ENCODE results near the gene ZNF385D.
"Not testable (repeated sequence)": the region's sequence is repeated elsewhere in the genome, so short reads cannot be mapped to it uniquely, and the experiment has no call there.

- not testable (repeated sequence) for TF ChIP-seq CTCF (conservative IDR thresholded peaks at IDR 0.05; ENCODE audit: low read depth, low read length); EZH2phosphoT487 (IDR thresholded peaks at IDR 0.05; ENCODE audit: borderline replicate concordance, low read length); EZH2 (IDR thresholded peaks at IDR 0.05; ENCODE audit: low read length, unreplicated experiment)
Observed at GRCh38 chr3:21486024-21486935, 264.7 kb downstream of the ZNF385D start.

Data from PC-3 (cell line).